NCI-H1436 treated with DMSO at 0.1 percent for 48 hours (cell line): ENCODE data around the gene RING1.

Experiments used
- DNase-seq: peaks from one replicate; lab custom pipeline; 2025; lab: John Stamatoyannopoulos, UW

RING1 gene

GRCh38 chr6:33171880-33172687 is 36.2 kb upstream of the RING1 start:
- DNase-seq = no peak

- DNase-seq = no peak
These were observed 35.4 kb upstream of the RING1 start for GRCh38 chr6:33172688-33173534.

GRCh38 chr6:33173535-33174180 is 34.6 kb upstream of the RING1 start:
- DNase-seq = no peak

GRCh38 chr6:33174784-33175183 is 33.5 kb upstream of the RING1 start:
- DNase-seq = no peak

GRCh38 chr6:33175436-33176069 is 32.7 kb upstream of the RING1 start:
- no peak for DNase-seq

- DNase-seq = no peak
These were observed 31.4 kb upstream of the RING1 start for GRCh38 chr6:33176906-33177305.

- no peak for DNase-seq
These were observed 30.5 kb upstream of the RING1 start for GRCh38 chr6:33177552-33178446.

- no peak for DNase-seq
These were observed 29.4 kb upstream of the RING1 start for GRCh38 chr6:33178755-33179475.

- DNase-seq = no peak
These were observed 27.2 kb upstream of the RING1 start for GRCh38 chr6:33181141-33181540.

GRCh38 chr6:33183071-33183683 is 25.1 kb upstream of the RING1 start:
- DNase-seq = no peak

- no peak for DNase-seq
These were observed 23.1 kb upstream of the RING1 start for GRCh38 chr6:33185190-33185589.

GRCh38 chr6:33185654-33186187 is 22.6 kb upstream of the RING1 start:
- DNase-seq = no peak

GRCh38 chr6:33187809-33188208 is 20.5 kb upstream of the RING1 start:
- no peak for DNase-seq

- no peak for DNase-seq
These were observed 19.1 kb upstream of the RING1 start for GRCh38 chr6:33189164-33189563.

GRCh38 chr6:33189625-33190448 is 18.5 kb upstream of the RING1 start:
- no peak for DNase-seq

GRCh38 chr6:33190504-33191107 is 17.7 kb upstream of the RING1 start:
- no peak for DNase-seq

GRCh38 chr6:33191383-33192104 is 16.8 kb upstream of the RING1 start:
- DNase-seq = no peak
